Thoracic aorta endothelial cell (primary cell): Measurements from ENCODE around the gene ADH6. TPM values are rescaled to one million over a fixed set of nuclear protein-coding genes. Genes with fewer than 3 reads are reported as not detected.

Experiments used
- total RNA-seq: library from RNA; depleted of rRNA; stranded (reverse); fragments of >200 nt; gene quantifications from 2 replicates; pipeline ENCODE4 v1.2.3, GENCODE V29; 2012

ADH6 gene
- total RNA-seq = not detected in 2 replicates

GRCh38 chr4:99219072-99219471 lies at the start of gene ADH6:
Gene ADH6 (minus strand): TSS chr4:99219246. CDS start chr4:99219152, 94 bp downstream.

Other genes starting within 250 kb of the ADH6 start
- gene METAP1, start 223.5 kb downstream of the ADH6 start, total RNA-seq = 73.4 and 90.8 TPM in 2 replicates
- gene ADH5, start 130.5 kb downstream of the ADH6 start, total RNA-seq = 101 and 105 TPM in 2 replicates
- not detected in 2 replicates for gene ADH4, start 74.9 kb downstream of the ADH6 start, total RNA-seq
- not detected in 2 replicates for gene ADH1A, start 71.7 kb upstream of the ADH6 start, total RNA-seq
- 0.14 TPM in 1 of 2 replicates, not detected in the other for gene ADH1B, start 102.2 kb upstream of the ADH6 start, total RNA-seq
- gene ADH1C, start 133.5 kb upstream of the ADH6 start, total RNA-seq = not detected in 2 replicates
- gene ADH7, start 216.1 kb upstream of the ADH6 start, total RNA-seq = not detected in 2 replicates